ENCODE data around the gene NEDD9.

NEDD9 gene

GRCh38 chr6:11144393-11144851 lies 88.0 kb downstream of the NEDD9 start:
- H3K4me1 Mint-ChIP-seq, result peaks cover 4% of the 10 kb centered on the region
- H3K4me3 Mint-ChIP-seq, result no peak overlapping the region
- no peaks in the 10 kb centered on the region for H3K27me3 Mint-ChIP-seq
- H3K9me3 Mint-ChIP-seq, result no peaks in the 10 kb centered on the region
- H3K27ac Mint-ChIP-seq, result no peak overlapping the region
- H3K36me3 Mint-ChIP-seq, result peaks cover 2% of the 10 kb centered on the region

GRCh38 chr6:11143394-11144371 lies 88.8 kb downstream of the NEDD9 start:
- Mint-ChIP-seq H3K9me3 (no peaks in the 10 kb centered on the region), H3K27me3 (no peaks in the 10 kb centered on the region), H3K27ac (no peak overlapping the region), H3K4me3 (no peak overlapping the region), H3K4me1 (peaks cover 11% of the 10 kb centered on the region), H3K36me3 (peaks cover 2% of the 10 kb centered on the region)

GRCh38 chr6:11142296-11143027 lies 90.0 kb downstream of the NEDD9 start:
- peaks cover 14% of the 10 kb centered on the region for H3K4me1 Mint-ChIP-seq
- no peaks in the 10 kb centered on the region for H3K36me3 Mint-ChIP-seq
- no peaks in the 10 kb centered on the region for H3K9me3 Mint-ChIP-seq
- no peak overlapping the region for H3K4me3 Mint-ChIP-seq
- no peaks in the 10 kb centered on the region for H3K27me3 Mint-ChIP-seq
- H3K27ac Mint-ChIP-seq, result no peak overlapping the region

- Mint-ChIP-seq H3K4me3 (no peak overlapping the region), H3K27me3 (no peaks in the 10 kb centered on the region), H3K9me3 (no peaks in the 10 kb centered on the region), H3K36me3 (no peaks in the 10 kb centered on the region), H3K27ac (no peak overlapping the region), H3K4me1 (peaks cover 14% of the 10 kb centered on the region)
Observed at GRCh38 chr6:11141295-11141694, 91.2 kb downstream of the NEDD9 start.

GRCh38 chr6:11140056-11140455 lies 92.4 kb downstream of the NEDD9 start:
- H3K9me3 Mint-ChIP-seq, result no peaks in the 10 kb centered on the region
- peaks cover 3% of the 10 kb centered on the region for H3K36me3 Mint-ChIP-seq
- H3K27me3 Mint-ChIP-seq, result no peaks in the 10 kb centered on the region
- H3K4me3 Mint-ChIP-seq, result no peak overlapping the region
- peaks cover 14% of the 10 kb centered on the region for H3K4me1 Mint-ChIP-seq
- no peak overlapping the region for H3K27ac Mint-ChIP-seq

- no peaks in the 10 kb centered on the region for H3K27me3 Mint-ChIP-seq
- H3K4me1 Mint-ChIP-seq, result peaks cover 14% of the 10 kb centered on the region
- H3K36me3 Mint-ChIP-seq, result peaks cover 8% of the 10 kb centered on the region
- H3K9me3 Mint-ChIP-seq, result no peaks in the 10 kb centered on the region
- no peak overlapping the region for H3K4me3 Mint-ChIP-seq
- H3K27ac Mint-ChIP-seq, result peak overlapping the region; percentile 20
Observed at GRCh38 chr6:11139051-11139960, 93.2 kb downstream of the NEDD9 start.

GRCh38 chr6:11136809-11137208 lies 95.7 kb downstream of the NEDD9 start:
- H3K4me3 Mint-ChIP-seq, result no peak overlapping the region
- no peaks in the 10 kb centered on the region for H3K9me3 Mint-ChIP-seq
- H3K27ac Mint-ChIP-seq, result no peak overlapping the region
- no peaks in the 10 kb centered on the region for H3K27me3 Mint-ChIP-seq
- H3K4me1 Mint-ChIP-seq, result peaks cover 14% of the 10 kb centered on the region
- peaks cover 8% of the 10 kb centered on the region for H3K36me3 Mint-ChIP-seq
